HUES64 (cell line): Measurements from ENCODE around the gene SH3D21.

Experiments used
- H3K27ac ChIP-seq: 2 replicates; pipeline ENCODE4 v1.7.0; 2013; ENCODE audit warnings: low read depth, low read length, inconsistent platforms
- H3K27me3 ChIP-seq: 2 replicates; pipeline ENCODE4 v1.6.1; 2013; ENCODE audit warnings: mild to moderate bottlenecking, low read length; ENCODE audit not compliant: insufficient read depth
- H3K36me3 ChIP-seq: 2 replicates; pipeline ENCODE4 v1.6.1; 2013; ENCODE audit warnings: mild to moderate bottlenecking, low read length; ENCODE audit not compliant: insufficient read depth
- H3K4me1 ChIP-seq: 2 replicates; pipeline ENCODE4 v1.6.1; 2013; ENCODE audit warnings: mild to moderate bottlenecking, low read length, moderate library complexity; ENCODE audit not compliant: insufficient read depth
- H3K4me3 ChIP-seq: 2 replicates; pipeline ENCODE4 v1.5.1; 2013; ENCODE audit warnings: mild to moderate bottlenecking, low read length, moderate library complexity
- H3K9ac ChIP-seq: 2 replicates; pipeline ENCODE4 v1.6.1; 2013; ENCODE audit warnings: mild to moderate bottlenecking, low read depth, low read length
- H3K9me3 ChIP-seq: 2 replicates; pipeline ENCODE4 v1.6.1; 2013; ENCODE audit warnings: low read depth, low read length; ENCODE audit not compliant: insufficient read depth
- WGBS: fragments of 150-250, 120-280 bp; methylation state at CpG from one replicate; pipeline ENCODE4 v1.1.7; 2013; ENCODE audit warnings: missing lambda C conversion rate; 5-methylcytosine and 5-hydroxymethylcytosine counted together

Gene SH3D21

GRCh38 chr1:36337830-36338229 is 31.7 kb downstream of the SH3D21 start:
- H3K9ac ChIP-seq = no peak overlapping the region
- H3K36me3 ChIP-seq = 0 out of 2 replicates have a peak, but pooled peaks cover 11% of the 10 kb centered on the region
- H3K9me3 ChIP-seq = no peaks in the 10 kb centered on the region
- no peaks in the 10 kb centered on the region for H3K4me1 ChIP-seq
- 96% methylated on average over 6 of the region's 6 CpGs for WGBS
- H3K27ac ChIP-seq = no peak overlapping the region
- no peak overlapping the region for H3K4me3 ChIP-seq
- no peaks in the 10 kb centered on the region for H3K27me3 ChIP-seq

DNA sequence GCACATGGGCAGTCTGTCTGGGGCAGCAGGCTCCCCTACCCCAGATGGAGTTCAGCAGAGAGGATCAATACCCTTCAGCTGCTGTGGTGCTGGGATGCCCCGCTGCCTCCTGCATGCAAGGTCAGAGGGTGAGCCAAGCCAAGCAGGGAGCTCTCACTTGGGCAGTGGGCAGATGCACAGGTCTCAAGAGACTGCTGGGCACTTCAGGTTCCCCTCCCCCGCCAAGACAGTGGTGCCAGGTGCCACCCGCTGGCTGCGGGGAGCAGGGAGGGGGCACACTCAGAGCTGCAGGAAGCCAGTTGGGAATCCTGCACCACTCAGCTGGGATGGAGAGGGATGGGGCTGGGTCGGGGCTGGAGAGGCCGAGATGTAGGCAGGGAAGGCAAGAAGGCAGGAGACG is 33.0 kb downstream of the SH3D21 start:
- Histone ChIP-seq H3K36me3 (peaks cover 20% of the 10 kb centered on the region), H3K27me3 (no peaks in the 10 kb centered on the region), H3K9ac (no peak overlapping the region), H3K4me3 (no peak overlapping the region), H3K4me1 (no peaks in the 10 kb centered on the region), H3K27ac (no peak overlapping the region), H3K9me3 (no peaks in the 10 kb centered on the region)
- 94% methylated on average over 7 of the region's 7 CpGs for WGBS

GRCh38 chr1:36339615-36340014 is 33.4 kb downstream of the SH3D21 start:
- H3K9me3 ChIP-seq = no peaks in the 10 kb centered on the region
- H3K36me3 ChIP-seq = peaks cover 22% of the 10 kb centered on the region
- H3K27ac ChIP-seq = no peak overlapping the region
- no peak overlapping the region for H3K9ac ChIP-seq
- no peaks in the 10 kb centered on the region for H3K4me1 ChIP-seq
- WGBS = 98% methylated on average over 9 of the region's 9 CpGs
- H3K27me3 ChIP-seq = no peaks in the 10 kb centered on the region
- no peak overlapping the region for H3K4me3 ChIP-seq

- Histone ChIP-seq H3K36me3 (peaks cover 38% of the 10 kb centered on the region), H3K4me1 (no peaks in the 10 kb centered on the region), H3K9me3 (no peaks in the 10 kb centered on the region), H3K27me3 (no peaks in the 10 kb centered on the region), H3K4me3 (no peak overlapping the region), H3K9ac (no peak overlapping the region), H3K27ac (no peak overlapping the region)
- 91% methylated on average over 34 of the region's 34 CpGs for WGBS
Measured at GRCh38 chr1:36341626-36342320, 35.6 kb downstream of the SH3D21 start.

- no peak overlapping the region; the same call in 1 of the 2 replicates for H3K9ac ChIP-seq
- 90% methylated on average over 10 of the region's 10 CpGs for WGBS
Measured at GRCh38 chr1:36342426-36343185, 36.4 kb downstream of the SH3D21 start.

GRCh38 chr1:36343651-36344394 is 37.7 kb downstream of the SH3D21 start:
- H3K4me1 ChIP-seq = no peaks in the 10 kb centered on the region
- H3K36me3 ChIP-seq = peaks cover 57% of the 10 kb centered on the region
- H3K9me3 ChIP-seq = no peaks in the 10 kb centered on the region
- no peak overlapping the region for H3K4me3 ChIP-seq
- 94% methylated on average over 24 of the region's 24 CpGs for WGBS
- no peaks in the 10 kb centered on the region for H3K27me3 ChIP-seq
- H3K27ac ChIP-seq = no peak overlapping the region
- no peak overlapping the region for H3K9ac ChIP-seq

More at GRCh38 chr1:36342426-36343185, 36.4 kb downstream of the SH3D21 start:
- Histone ChIP-seq H3K36me3 (peaks cover 45% of the 10 kb centered on the region), H3K9me3 (no peaks in the 10 kb centered on the region), H3K27me3 (no peaks in the 10 kb centered on the region), H3K27ac (no peak overlapping the region), H3K4me3 (no peak overlapping the region), H3K4me1 (no peaks in the 10 kb centered on the region)

GRCh38 chr1:36344395-36344680 is 38.2 kb downstream of the SH3D21 start:
- Histone ChIP-seq H3K27ac (no peak overlapping the region), H3K36me3 (peaks cover 62% of the 10 kb centered on the region), H3K9ac (no peak overlapping the region), H3K9me3 (no peaks in the 10 kb centered on the region), H3K4me3 (no peak overlapping the region), H3K27me3 (no peaks in the 10 kb centered on the region), H3K4me1 (no peaks in the 10 kb centered on the region)
- 83% methylated on average over 8 of the region's 8 CpGs for WGBS

DNA sequence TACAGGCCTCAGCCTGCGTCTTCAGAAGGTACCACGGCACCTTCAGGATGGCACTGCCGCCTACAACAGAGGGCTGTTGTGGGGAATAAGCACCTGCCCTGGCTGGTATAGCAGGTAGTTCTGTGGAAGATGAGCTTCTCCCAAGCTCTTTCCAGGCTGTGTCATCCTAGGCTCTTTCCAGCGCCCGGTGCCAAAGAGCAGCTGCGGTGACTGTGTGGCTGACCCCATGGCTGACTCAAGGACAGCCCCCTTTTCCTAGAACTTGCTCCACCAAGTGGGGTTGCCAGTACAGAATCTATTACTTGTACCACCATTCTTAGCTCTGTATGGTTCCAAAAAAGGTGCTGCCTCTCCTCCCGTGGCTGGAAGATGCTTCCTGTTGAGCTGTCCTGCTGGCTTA is 39.2 kb downstream of the SH3D21 start:
- H3K9ac ChIP-seq = no peak overlapping the region
- H3K27ac ChIP-seq = no peak overlapping the region
- no peak overlapping the region for H3K4me3 ChIP-seq
- no peaks in the 10 kb centered on the region for H3K27me3 ChIP-seq
- H3K9me3 ChIP-seq = no peaks in the 10 kb centered on the region
- peaks cover 69% of the 10 kb centered on the region for H3K36me3 ChIP-seq
- WGBS = 96% methylated on average over 7 of the region's 7 CpGs
- H3K4me1 ChIP-seq = no peaks in the 10 kb centered on the region

GRCh38 chr1:36346741-36347370 is 40.7 kb downstream of the SH3D21 start:
- Histone ChIP-seq H3K9me3 (no peaks in the 10 kb centered on the region), H3K4me1 (peaks cover 9% of the 10 kb centered on the region; the same call in 1 of the 2 replicates), H3K4me3 (no peak overlapping the region), H3K36me3 (peaks cover 61% of the 10 kb centered on the region), H3K27ac (no peak overlapping the region), H3K9ac (no peak overlapping the region), H3K27me3 (no peaks in the 10 kb centered on the region)
- WGBS = 93% methylated on average over 8 of the region's 8 CpGs

- Histone ChIP-seq H3K27me3 (no peaks in the 10 kb centered on the region), H3K9me3 (no peaks in the 10 kb centered on the region), H3K9ac (no peak overlapping the region), H3K27ac (no peak overlapping the region), H3K4me1 (peaks cover 10% of the 10 kb centered on the region; the same call in 1 of the 2 replicates), H3K36me3 (peaks cover 67% of the 10 kb centered on the region), H3K4me3 (no peak overlapping the region)
- 94% methylated on average over 7 of the region's 7 CpGs for WGBS
Measured at GRCh38 chr1:36349241-36349671, 43.1 kb downstream of the SH3D21 start.

- no peak overlapping the region for H3K27ac ChIP-seq
- peaks cover 69% of the 10 kb centered on the region for H3K36me3 ChIP-seq
- H3K4me3 ChIP-seq = no peak overlapping the region
- H3K9me3 ChIP-seq = no peaks in the 10 kb centered on the region
- H3K9ac ChIP-seq = no peak overlapping the region
- H3K4me1 ChIP-seq = peaks cover 10% of the 10 kb centered on the region; the same call in 1 of the 2 replicates
- H3K27me3 ChIP-seq = no peaks in the 10 kb centered on the region
- WGBS = 94% methylated on average over 16 of the region's 16 CpGs
Measured at GRCh38 chr1:36349839-36350238, 43.7 kb downstream of the SH3D21 start.
